OCI-LY3 (cell line): Measurements from ENCODE around the gene FLNB.
A peak's percentile ranks its signal among the peaks of the same experiment; 100 is the strongest.

ENCODE experiments used
- H2AFZ ChIP-seq: fragments of 200-600, 300-600 bp; shearing (Covaris generic); 2 replicates; pipeline ENCODE4 v1.6.0; 2014; ENCODE audit warnings: antibody characterized with exemption, low read depth, low read length
- H3K27ac ChIP-seq: fragments of 200-600, 300-600 bp; sonication (generic); 2 replicates; pipeline ENCODE4 v1.5.1; 2014; ENCODE audit warnings: mild to moderate bottlenecking, low read length, moderate library complexity, mixed read lengths
- H3K27me3 ChIP-seq: fragments of 200-600, 300-600 bp; sonication (generic); 2 replicates; pipeline ENCODE4 v1.6.1; 2014; ENCODE audit warnings: low read depth, low read length, mixed read lengths
- H3K36me3 ChIP-seq: fragments of 200-600, 300-600 bp; sonication (generic); replicated peaks from 2 replicates; pipeline ENCODE3; 2014; ENCODE audit warnings: low read depth, low read length, mixed read lengths
- H3K4me1 ChIP-seq: fragments of 300-600, 200-600 bp; sonication (generic); 2 replicates; pipeline ENCODE4 v1.6.1; 2014; ENCODE audit warnings: low read length, mixed read lengths
- H3K4me2 ChIP-seq: fragments of 200-600, 300-600 bp; sonication (generic); 2 replicates; pipeline ENCODE4 v1.6.1; 2014; ENCODE audit warnings: low read length, mixed read lengths
- H3K4me3 ChIP-seq: fragments of 300-600, 200-600 bp; sonication (generic); 2 replicates; pipeline ENCODE4 v1.5.1; 2014; ENCODE audit warnings: antibody characterized with exemption, mild to moderate bottlenecking, low read length, moderate library complexity
- H3K79me2 ChIP-seq: fragments of 300-600, 200-600 bp; shearing (Covaris generic); 2 replicates; pipeline ENCODE4 v1.6.1; 2014; ENCODE audit warnings: mild to moderate bottlenecking, low read length, mixed read lengths
- H3K9ac ChIP-seq: fragments of 300-600, 200-600 bp; shearing (Covaris generic); 2 replicates; pipeline ENCODE4 v1.6.0; 2014; ENCODE audit warnings: mild to moderate bottlenecking, low read length, moderate library complexity
- H3K9me3 ChIP-seq: fragments of 200-600, 300-600 bp; shearing (Covaris generic); 2 replicates; pipeline ENCODE4 v1.6.1; 2014; ENCODE audit warnings: low read length, mixed read lengths; ENCODE audit not compliant: insufficient read depth
- H4K20me1 ChIP-seq: fragments of 200-600, 300-600 bp; sonication (generic); 2 replicates; pipeline ENCODE4 v1.6.1; 2016; ENCODE audit warnings: low read length, mixed read lengths; ENCODE audit not compliant: insufficient read depth
- CTCF ChIP-seq: fragments of 200-600, 300-600 bp; sonication (generic); IDR thresholded peaks from 2 replicates; pipeline ENCODE4 v1.5.1; 2014; ENCODE audit warnings: antibody characterized with exemption, low read length, low read depth
- EZH2phosphoT487 ChIP-seq: fragments of 200-600 bp; shearing (Covaris generic); IDR thresholded peaks from 2 replicates; pipeline ENCODE4 v1.6.1; 2018; ENCODE audit warnings: antibody characterized with exemption, mixed run types, low read depth

The FLNB gene

GRCh38 chr3:57963811-57964346 is 44.3 kb upstream of the FLNB start:
- Histone ChIP-seq H3K4me3 (no peak overlapping the region), H3K79me2 (no peaks in the 10 kb centered on the region), H3K36me3 (no peaks in the 10 kb centered on the region), H3K9me3 (no peaks in the 10 kb centered on the region), H3K4me2 (0 out of 2 replicates have a peak overlapping the region, but pooled peaks have one; percentile 3), H2AFZ (peak overlapping the region; percentile 23; the same call in 1 of the 2 replicates), H4K20me1 (no peaks in the 10 kb centered on the region), H3K27me3 (no peaks in the 10 kb centered on the region), H3K4me1 (peaks cover 18% of the 10 kb centered on the region), H3K9ac (no peak overlapping the region), H3K27ac (no peak overlapping the region)
- TF ChIP-seq CTCF = no peak
- TF ChIP-seq EZH2phosphoT487 = no peak

GRCh38 chr3:57966829-57967228 is 41.4 kb upstream of the FLNB start:
- H3K36me3 ChIP-seq = no peaks in the 10 kb centered on the region
- no peaks in the 10 kb centered on the region for H3K79me2 ChIP-seq
- H3K4me1 ChIP-seq = peaks cover 4% of the 10 kb centered on the region
- H4K20me1 ChIP-seq = no peaks in the 10 kb centered on the region
- H3K9ac ChIP-seq = no peak overlapping the region
- no peaks in the 10 kb centered on the region for H3K9me3 ChIP-seq
- H3K27me3 ChIP-seq = no peaks in the 10 kb centered on the region
- TF ChIP-seq EZH2phosphoT487 (no peak), CTCF (no peak)
- H2AFZ ChIP-seq = no peak overlapping the region
- H3K4me3 ChIP-seq = no peak overlapping the region
- H3K4me2 ChIP-seq = no peak overlapping the region
- no peak overlapping the region for H3K27ac ChIP-seq

- H3K4me2 ChIP-seq = no peak overlapping the region
- no peak overlapping the region for H3K9ac ChIP-seq
- TF ChIP-seq EZH2phosphoT487 (no peak), CTCF (no peak)
- no peaks in the 10 kb centered on the region for H3K9me3 ChIP-seq
- H4K20me1 ChIP-seq = no peaks in the 10 kb centered on the region
- no peaks in the 10 kb centered on the region for H3K27me3 ChIP-seq
- H2AFZ ChIP-seq = no peak overlapping the region
- H3K4me3 ChIP-seq = no peak overlapping the region
- no peak overlapping the region for H3K27ac ChIP-seq
- H3K79me2 ChIP-seq = no peaks in the 10 kb centered on the region
- no peaks in the 10 kb centered on the region for H3K36me3 ChIP-seq
- peaks cover 4% of the 10 kb centered on the region for H3K4me1 ChIP-seq
Measured at GRCh38 chr3:57967590-57967989, 40.6 kb upstream of the FLNB start.

- Histone ChIP-seq H3K4me2 (no peak overlapping the region), H2AFZ (no peak overlapping the region), H3K4me3 (no peak overlapping the region), H3K36me3 (no peaks in the 10 kb centered on the region), H3K4me1 (peaks cover 4% of the 10 kb centered on the region), H3K27ac (no peak overlapping the region), H3K9ac (no peak overlapping the region), H3K9me3 (no peaks in the 10 kb centered on the region), H3K27me3 (no peaks in the 10 kb centered on the region), H3K79me2 (no peaks in the 10 kb centered on the region), H4K20me1 (no peaks in the 10 kb centered on the region)
- TF ChIP-seq EZH2phosphoT487 (no peak), CTCF (no peak)
Measured at GRCh38 chr3:57968501-57968900, 39.7 kb upstream of the FLNB start.
